Measurements from ENCODE around the gene MYRF. TPM values are rescaled to one million over a fixed set of nuclear protein-coding genes. Genes with fewer than 3 reads are reported as not detected.

MYRF gene
- total RNA-seq, 2 experiments from 2014 or later, result 0.97 to 1.6 TPM

- H3K4me1 Mint-ChIP-seq (ENCODE audit: low read depth), result peaks cover 3% of the 10 kb centered on the region
- no peak overlapping the region for H3K4me3 Mint-ChIP-seq
- CTCF ChIA-PET, result interaction anchor here (1.2 to 1.8 kb wide), 2 partner anchors 26 to 191 kb away, joined by 4 to 5 read pairs; no protein-coding TSS in a partner anchor
- intact Hi-C loops (cut with micrococcal nuclease), result no loop called here
- TF ChIP-seq, protein P1, sequence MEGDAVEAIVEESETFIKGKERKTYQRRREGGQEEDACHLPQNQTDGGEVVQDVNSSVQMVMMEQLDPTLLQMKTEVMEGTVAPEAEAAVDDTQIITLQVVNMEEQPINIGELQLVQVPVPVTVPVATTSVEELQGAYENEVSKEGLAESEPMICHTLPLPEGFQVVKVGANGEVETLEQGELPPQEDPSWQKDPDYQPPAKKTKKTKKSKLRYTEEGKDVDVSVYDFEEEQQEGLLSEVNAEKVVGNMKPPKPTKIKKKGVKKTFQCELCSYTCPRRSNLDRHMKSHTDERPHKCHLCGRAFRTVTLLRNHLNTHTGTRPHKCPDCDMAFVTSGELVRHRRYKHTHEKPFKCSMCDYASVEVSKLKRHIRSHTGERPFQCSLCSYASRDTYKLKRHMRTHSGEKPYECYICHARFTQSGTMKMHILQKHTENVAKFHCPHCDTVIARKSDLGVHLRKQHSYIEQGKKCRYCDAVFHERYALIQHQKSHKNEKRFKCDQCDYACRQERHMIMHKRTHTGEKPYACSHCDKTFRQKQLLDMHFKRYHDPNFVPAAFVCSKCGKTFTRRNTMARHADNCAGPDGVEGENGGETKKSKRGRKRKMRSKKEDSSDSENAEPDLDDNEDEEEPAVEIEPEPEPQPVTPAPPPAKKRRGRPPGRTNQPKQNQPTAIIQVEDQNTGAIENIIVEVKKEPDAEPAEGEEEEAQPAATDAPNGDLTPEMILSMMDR (IDR thresholded peaks at IDR 0.05), result no peak
- POLR2A ChIA-PET, result interaction anchor here (0.6 kb wide), 1 partner anchor 11 kb away, joined by 4 read pairs; no protein-coding TSS in a partner anchor
- H3K36me3 Mint-ChIP-seq (ENCODE audit: low read depth), result no peaks in the 10 kb centered on the region
- ATAC-seq (no peak), DNase-seq (no peak)
- H3K27me3 Mint-ChIP-seq, result no peaks in the 10 kb centered on the region
- H3K27ac Mint-ChIP-seq, result no peak overlapping the region
- no peaks in the 10 kb centered on the region for H3K9me3 Mint-ChIP-seq
Observed at GRCh38 chr11:61707574-61707973, 44.9 kb upstream of the MYRF start.

DNA sequence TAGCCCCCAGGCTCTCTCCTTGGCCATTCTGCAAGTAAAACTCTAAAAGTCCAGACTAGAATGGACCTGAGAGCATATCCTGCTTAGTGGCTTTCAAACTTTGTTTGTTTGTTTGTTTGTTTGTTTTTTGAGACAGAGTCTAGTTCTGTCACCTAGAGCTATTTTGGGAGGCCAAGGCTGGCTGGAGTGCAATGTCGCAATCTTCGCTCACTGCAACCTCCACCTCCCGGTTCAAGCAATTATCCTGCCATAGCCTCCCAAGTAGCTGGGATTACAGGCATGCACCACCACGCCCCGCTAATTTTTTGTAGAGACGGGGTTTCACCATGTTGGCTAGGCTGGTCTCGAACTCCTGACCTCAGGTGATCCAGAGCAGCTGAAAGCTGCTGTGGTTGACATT is 43.3 kb upstream of the MYRF start:
- Mint-ChIP-seq H3K27ac (no peak overlapping the region), H3K27me3 (no peaks in the 10 kb centered on the region), H3K4me1 (ENCODE audit: low read depth) (no peaks in the 10 kb centered on the region), H3K9me3 (no peaks in the 10 kb centered on the region), H3K36me3 (ENCODE audit: low read depth) (no peaks in the 10 kb centered on the region), H3K4me3 (no peak overlapping the region)
- intact Hi-C loops (cut with micrococcal nuclease), result no loop called here
- ATAC-seq, result no peak
- no peak for DNase-seq
- TF ChIP-seq, protein P1 (IDR thresholded peaks at IDR 0.05), result no peak
- ChIA-PET CTCF (interaction anchor here (1.5 to 1.8 kb wide), 2 partner anchors 25 to 50 kb away, joined by 3 to 8 read pairs; no protein-coding TSS in a partner anchor), POLR2A (no interaction called here)

- Mint-ChIP-seq H3K36me3 (ENCODE audit: low read depth) (no peaks in the 10 kb centered on the region), H3K4me1 (ENCODE audit: low read depth) (no peaks in the 10 kb centered on the region), H3K27me3 (no peaks in the 10 kb centered on the region), H3K9me3 (no peaks in the 10 kb centered on the region), H3K27ac (no peak overlapping the region), H3K4me3 (no peak overlapping the region)
- DNase-seq (no peak), ATAC-seq (no peak)
- POLR2A ChIA-PET, result no interaction called here
- CTCF ChIA-PET, result interaction anchor here (1.5 to 1.8 kb wide), 2 partner anchors 24 to 50 kb away, joined by 3 to 8 read pairs; no protein-coding TSS in a partner anchor
- intact Hi-C loops (cut with micrococcal nuclease), result no loop called here
- TF ChIP-seq, protein P1 (IDR thresholded peaks at IDR 0.05), result no peak
Observed at GRCh38 chr11:61709572-61709971, 42.9 kb upstream of the MYRF start.

GRCh38 chr11:61710019-61710418 is 42.4 kb upstream of the MYRF start:
- ChIA-PET CTCF (interaction anchor here (1.3 to 1.8 kb wide), 3 partner anchors 24 to 83 kb away, joined by 3 to 8 read pairs (median 3); no protein-coding TSS in a partner anchor), POLR2A (no interaction called here)
- DNase-seq (no peak), ATAC-seq (no peak)
- Mint-ChIP-seq H3K4me1 (ENCODE audit: low read depth) (no peaks in the 10 kb centered on the region), H3K9me3 (no peaks in the 10 kb centered on the region), H3K27ac (no peak overlapping the region), H3K27me3 (no peaks in the 10 kb centered on the region), H3K36me3 (ENCODE audit: low read depth) (no peaks in the 10 kb centered on the region), H3K4me3 (no peak overlapping the region)
- TF ChIP-seq, protein P1 (IDR thresholded peaks at IDR 0.05), result no peak
- intact Hi-C loops (cut with micrococcal nuclease), result no loop called here

- DNase-seq (no peak), ATAC-seq (no peak)
- TF ChIP-seq, protein P1 (IDR thresholded peaks at IDR 0.05), result no peak
- intact Hi-C loops (cut with micrococcal nuclease), result no loop called here
- Mint-ChIP-seq H3K9me3 (no peaks in the 10 kb centered on the region), H3K36me3 (ENCODE audit: low read depth) (no peaks in the 10 kb centered on the region), H3K27ac (no peak overlapping the region), H3K27me3 (no peaks in the 10 kb centered on the region), H3K4me3 (no peak overlapping the region), H3K4me1 (ENCODE audit: low read depth) (no peaks in the 10 kb centered on the region)
- CTCF ChIA-PET, result interaction anchor here (1.3 to 2.3 kb wide), 4 partner anchors 13 to 84 kb away, joined by 3 to 12 read pairs (median 6); no protein-coding TSS in a partner anchor
- POLR2A ChIA-PET, result no interaction called here
Observed at GRCh38 chr11:61711037-61711436, 41.4 kb upstream of the MYRF start.
